ENCODE measurements around the gene NLGN1.

- TF ChIP-seq CTCF (IDR thresholded peaks at IDR 0.05) = no peak
- TF ChIP-seq POLR2A (IDR thresholded peaks at IDR 0.05) = no peak
- TF ChIP-seq POLR2AphosphoS5 (IDR thresholded peaks at IDR 0.05) = no peak
Observed at GRCh38 chr3:174147798-174148197, 750.3 kb downstream of the NLGN1 start.
